A673 (cell line): ENCODE measurements around the gene MSL3. TPM values are rescaled to one million over a fixed set of nuclear protein-coding genes. Genes with fewer than 3 reads are reported as not detected.

ENCODE experiments used
- BruUV-seq: library from RNA; stranded (reverse); fragments of 400-500 nt; replicated peaks from 2 replicates; lab custom pipeline; 2021; lab: Mats Ljungman, UMichigan
- CTCF ChIA-PET: fragments of 300-600 bp; sonication (Branson Sonifier 250); formaldehyde crosslinking; loops from one replicate; lab custom pipeline; 2022; ENCODE audit warnings: antibody characterized with exemption; lab: Charles Lee
- POLR2A ChIA-PET: fragments of 300-600 bp; sonication (Branson Sonifier 250); formaldehyde crosslinking; loops from one replicate; lab custom pipeline; 2022; ENCODE audit warnings: antibody characterized with exemption; ENCODE audit not compliant: low non-redundant PET; lab: Charles Lee
- DNase-seq: peaks from one replicate; pipeline ENCODE4 v3.0.0-alpha.2; 2015; ENCODE audit warnings: low spot score
- H3K27ac ChIP-seq: fragments of 200-600 bp; sonication (generic); 2 replicates; pipeline ENCODE4 v1.5.1; 2016; ENCODE audit warnings: mixed run types, low read depth, mild to moderate bottlenecking, mixed read lengths, antibody characterized with exemption, low read length; ENCODE audit not compliant: poor library complexity, severe bottlenecking
- H3K27me3 ChIP-seq: fragments of 200-600 bp; sonication (generic); replicated peaks from 2 replicates; pipeline ENCODE4 v1.6.1; 2017; ENCODE audit warnings: mixed run types, low read depth, mild to moderate bottlenecking, mixed read lengths, antibody characterized with exemption, low read length; ENCODE audit not compliant: insufficient read depth, poor library complexity
- H3K36me3 ChIP-seq: fragments of 200-600 bp; sonication (generic); 2 replicates; pipeline ENCODE4 v1.6.1; 2016; ENCODE audit warnings: mixed run types, mild to moderate bottlenecking, mixed read lengths, antibody characterized with exemption, low read length; ENCODE audit not compliant: insufficient read depth, poor library complexity, severe bottlenecking
- H3K4me1 ChIP-seq: fragments of 200-600 bp; sonication (generic); 2 replicates; pipeline ENCODE4 v1.6.1; 2017; ENCODE audit warnings: mixed run types, mild to moderate bottlenecking, mixed read lengths, antibody characterized with exemption, low read length; ENCODE audit not compliant: insufficient read depth, poor library complexity, severe bottlenecking
- H3K4me3 ChIP-seq: fragments of 200-600 bp; sonication (generic); 2 replicates; pipeline ENCODE4 v1.5.1; 2016; ENCODE audit warnings: low read depth, mixed run types, mild to moderate bottlenecking, mixed read lengths, low read length; ENCODE audit not compliant: poor library complexity, severe bottlenecking
- H3K9me3 ChIP-seq: fragments of 200-600 bp; sonication (generic); 2 replicates; pipeline ENCODE4 v1.6.1; 2016; ENCODE audit warnings: mixed run types, low read depth, mild to moderate bottlenecking, mixed read lengths, antibody characterized with exemption, low read length; ENCODE audit not compliant: poor library complexity, severe bottlenecking
- EZH2 ChIP-seq: fragments of 200-600 bp; sonication (generic); IDR thresholded peaks from 2 replicates; pipeline ENCODE4 v1.6.1; 2017; ENCODE audit warnings: borderline replicate concordance, low read depth, mild to moderate bottlenecking, mixed read lengths, antibody characterized with exemption, low read length; ENCODE audit not compliant: poor library complexity, severe bottlenecking
- intact Hi-C: fragments of 100-400 bp; cut with micrococcal nuclease; formaldehyde crosslinking; loops from one replicate; pipeline ENCODE4 v1.10.0; 2022; ENCODE audit not compliant: unreplicated experiment
- total RNA-seq: library from RNA; stranded (reverse); gene quantifications from 2 replicates; pipeline ENCODE4 v1.2.3, GENCODE V29; 2021
- TF ChIP-seq, protein P1 (sequence below): fragments of 300-800, 200-600 bp; sonication (generic); conservative IDR thresholded peaks from 2 replicates; pipeline ENCODE4 v1.5.1; 2017; ENCODE audit warnings: low read depth, mild to moderate bottlenecking, antibody characterized with exemption, low read length, moderate library complexity, mixed read lengths

Gene MSL3
- total RNA-seq, 1 experiment from 2014 or later: 15.8 TPM

DNA sequence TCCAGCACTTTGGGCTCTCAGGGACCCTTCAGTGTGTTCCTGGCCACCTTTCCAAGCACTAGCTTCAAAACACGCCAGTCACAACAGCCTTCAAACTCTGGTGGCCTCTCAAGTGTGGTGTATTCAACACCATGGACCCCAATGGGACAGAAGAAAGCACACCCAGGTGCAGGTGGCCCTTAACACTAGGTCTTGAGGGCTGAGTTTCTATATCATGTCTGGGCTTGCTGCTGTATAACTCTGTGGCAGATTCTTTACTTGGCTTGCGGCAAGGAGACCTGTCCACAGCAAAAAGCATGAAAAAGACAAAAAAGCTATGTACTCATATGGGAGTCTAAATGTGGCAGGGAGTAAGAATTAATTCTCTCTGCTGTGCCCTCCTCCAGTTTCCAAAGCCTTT lies 23.1 kb downstream of the MSL3 start:
- intact Hi-C loops: no loop called here

DNA sequence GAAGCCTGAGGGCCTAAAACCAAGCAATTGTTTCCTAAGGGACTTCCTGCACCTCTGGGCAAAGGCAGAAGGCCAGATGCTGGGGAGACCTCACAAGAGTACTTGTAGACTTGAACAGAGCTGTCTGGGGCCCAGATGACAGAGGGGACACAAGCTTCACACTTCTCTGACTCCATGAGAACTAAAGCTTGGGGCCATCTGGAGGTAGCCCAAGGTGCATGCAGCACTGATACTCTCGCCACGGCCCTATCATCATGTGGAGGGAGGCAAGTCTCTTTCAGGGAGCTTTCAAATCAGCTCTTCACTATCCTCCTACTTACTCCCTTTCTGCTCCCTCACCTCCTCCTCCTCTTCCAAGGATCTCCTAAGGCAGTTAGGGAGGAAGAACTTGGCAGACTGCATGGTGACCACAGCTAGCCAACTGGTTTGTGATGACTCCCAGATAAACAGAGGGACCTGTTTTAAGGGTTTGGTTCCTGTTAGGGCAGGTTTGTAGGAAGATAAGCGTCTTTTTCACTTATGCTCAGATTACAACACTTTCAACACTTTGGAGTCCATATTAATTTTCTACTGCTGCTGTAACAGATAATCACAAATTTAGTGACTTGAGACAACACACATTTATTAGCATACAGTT lies 23.8 kb downstream of the MSL3 start:
- intact Hi-C loops: no loop called here
- H3K4me3 ChIP-seq: no peak overlapping the region
- no peaks in the 10 kb centered on the region for H3K4me1 ChIP-seq
- H3K27ac ChIP-seq: no peak overlapping the region
- no peak for TF ChIP-seq EZH2
- TF ChIP-seq, protein P1, sequence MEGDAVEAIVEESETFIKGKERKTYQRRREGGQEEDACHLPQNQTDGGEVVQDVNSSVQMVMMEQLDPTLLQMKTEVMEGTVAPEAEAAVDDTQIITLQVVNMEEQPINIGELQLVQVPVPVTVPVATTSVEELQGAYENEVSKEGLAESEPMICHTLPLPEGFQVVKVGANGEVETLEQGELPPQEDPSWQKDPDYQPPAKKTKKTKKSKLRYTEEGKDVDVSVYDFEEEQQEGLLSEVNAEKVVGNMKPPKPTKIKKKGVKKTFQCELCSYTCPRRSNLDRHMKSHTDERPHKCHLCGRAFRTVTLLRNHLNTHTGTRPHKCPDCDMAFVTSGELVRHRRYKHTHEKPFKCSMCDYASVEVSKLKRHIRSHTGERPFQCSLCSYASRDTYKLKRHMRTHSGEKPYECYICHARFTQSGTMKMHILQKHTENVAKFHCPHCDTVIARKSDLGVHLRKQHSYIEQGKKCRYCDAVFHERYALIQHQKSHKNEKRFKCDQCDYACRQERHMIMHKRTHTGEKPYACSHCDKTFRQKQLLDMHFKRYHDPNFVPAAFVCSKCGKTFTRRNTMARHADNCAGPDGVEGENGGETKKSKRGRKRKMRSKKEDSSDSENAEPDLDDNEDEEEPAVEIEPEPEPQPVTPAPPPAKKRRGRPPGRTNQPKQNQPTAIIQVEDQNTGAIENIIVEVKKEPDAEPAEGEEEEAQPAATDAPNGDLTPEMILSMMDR: no peak
- ChIA-PET POLR2A (no interaction called here), CTCF (no interaction called here)
- DNase-seq: no peak
- BruUV-seq: no TSS peak
- H3K9me3 ChIP-seq: no peaks in the 10 kb centered on the region
- H3K36me3 ChIP-seq: no peaks in the 10 kb centered on the region
- peaks cover 11% of the 10 kb centered on the region for H3K27me3 ChIP-seq

More for the DNA sequence above, 23.1 kb downstream of the MSL3 start:
- H3K27me3 ChIP-seq: peaks cover 11% of the 10 kb centered on the region
- H3K4me3 ChIP-seq: no peak overlapping the region
- H3K9me3 ChIP-seq: no peaks in the 10 kb centered on the region
- CTCF ChIA-PET: no interaction called here
- DNase-seq: no peak
- no TSS peak for BruUV-seq
- no peaks in the 10 kb centered on the region for H3K36me3 ChIP-seq
- H3K27ac ChIP-seq: no peak overlapping the region
- H3K4me1 ChIP-seq: no peaks in the 10 kb centered on the region
- POLR2A ChIA-PET: no interaction called here
- TF ChIP-seq, protein P1: no peak
- TF ChIP-seq EZH2: no peak

DNA sequence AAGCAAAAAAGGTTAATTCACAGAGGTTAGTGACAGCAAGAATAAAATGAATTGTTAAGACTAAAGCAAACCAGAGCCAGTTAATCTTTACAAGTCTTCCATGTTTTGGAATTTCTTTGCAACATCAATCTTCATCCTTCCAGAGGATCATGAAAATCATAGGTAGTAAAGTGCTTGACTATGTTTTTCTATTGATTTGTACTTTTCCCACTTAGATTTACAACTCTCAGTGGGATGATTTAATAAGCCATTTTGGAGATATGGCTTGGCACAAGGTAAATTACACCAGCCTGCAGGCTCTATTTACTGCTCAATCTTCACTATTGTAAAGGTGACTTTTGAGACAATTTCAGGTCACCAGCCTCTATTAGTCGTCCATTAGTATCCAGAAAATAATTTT lies 26.5 kb downstream of the MSL3 start:
- no peak for TF ChIP-seq EZH2
- TF ChIP-seq, protein P1: no peak
- no peak for DNase-seq
- CTCF ChIA-PET: no interaction called here
- no peak overlapping the region for H3K4me3 ChIP-seq
- no TSS peak for BruUV-seq
- H3K9me3 ChIP-seq: no peaks in the 10 kb centered on the region
- no peaks in the 10 kb centered on the region for H3K36me3 ChIP-seq
- peaks cover 11% of the 10 kb centered on the region for H3K27me3 ChIP-seq
- H3K27ac ChIP-seq: no peak overlapping the region
- intact Hi-C loops: no loop called here
- H3K4me1 ChIP-seq: no peaks in the 10 kb centered on the region
- POLR2A ChIA-PET: no interaction called here
